ENCODE results near the gene RPL27.
"Not testable (repeated sequence)": the region's sequence is repeated elsewhere in the genome, so short reads cannot be mapped to it uniquely, and the experiment has no call there.

GRCh38 chr17:42975701-42976100 lies 22.5 kb upstream of the RPL27 start:
- not testable (repeated sequence) for TF ChIP-seq CTCF, POLR2A (IDR thresholded peaks at IDR 0.05)
